Esophagus muscularis mucosa (tissue), 4 donors: ENCODE measurements around the gene IKZF1.

Source experiments
- EP300 ChIP-seq: sonication (generic); formaldehyde crosslinking; IDR thresholded peaks from one replicate; pipeline ENCODE4 v1.6.1; 2017; ENCODE audit warnings: antibody characterized with exemption
- POLR2A ChIP-seq: fragments of 450-650 bp; IDR thresholded peaks from one replicate; pipeline ENCODE4 v1.6.1; 2017; ENCODE audit warnings: antibody characterized with exemption, moderate library complexity, mild to moderate bottlenecking, low read depth
- POLR2AphosphoS5 ChIP-seq, 2 donors: sonication (generic); formaldehyde crosslinking; IDR thresholded peaks; one replicate each; pipeline ENCODE4 v1.6.1; 2017; ENCODE audit warnings: antibody characterized with exemption in 2 of 2
- TF ChIP-seq, protein P1 (sequence below), 3 experiments: fragments of 200-600 bp in 2 of 3; fragments of 450-650 bp in 1 of 3; sonication (generic) in 2 of 3; IDR thresholded peaks; one replicate each; pipeline ENCODE4 v1.5.1; 2017 to 2019; ENCODE audit warnings: antibody characterized with exemption in 3 of 3, mild to moderate bottlenecking in 2 of 3, moderate library complexity in 1 of 3

GRCh38 chr7:50348469-50349162 lies 44.1 kb downstream of the IKZF1 start:
- TF ChIP-seq, protein P1, sequence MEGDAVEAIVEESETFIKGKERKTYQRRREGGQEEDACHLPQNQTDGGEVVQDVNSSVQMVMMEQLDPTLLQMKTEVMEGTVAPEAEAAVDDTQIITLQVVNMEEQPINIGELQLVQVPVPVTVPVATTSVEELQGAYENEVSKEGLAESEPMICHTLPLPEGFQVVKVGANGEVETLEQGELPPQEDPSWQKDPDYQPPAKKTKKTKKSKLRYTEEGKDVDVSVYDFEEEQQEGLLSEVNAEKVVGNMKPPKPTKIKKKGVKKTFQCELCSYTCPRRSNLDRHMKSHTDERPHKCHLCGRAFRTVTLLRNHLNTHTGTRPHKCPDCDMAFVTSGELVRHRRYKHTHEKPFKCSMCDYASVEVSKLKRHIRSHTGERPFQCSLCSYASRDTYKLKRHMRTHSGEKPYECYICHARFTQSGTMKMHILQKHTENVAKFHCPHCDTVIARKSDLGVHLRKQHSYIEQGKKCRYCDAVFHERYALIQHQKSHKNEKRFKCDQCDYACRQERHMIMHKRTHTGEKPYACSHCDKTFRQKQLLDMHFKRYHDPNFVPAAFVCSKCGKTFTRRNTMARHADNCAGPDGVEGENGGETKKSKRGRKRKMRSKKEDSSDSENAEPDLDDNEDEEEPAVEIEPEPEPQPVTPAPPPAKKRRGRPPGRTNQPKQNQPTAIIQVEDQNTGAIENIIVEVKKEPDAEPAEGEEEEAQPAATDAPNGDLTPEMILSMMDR (IDR thresholded peaks at IDR 0.05), result no peak
- TF ChIP-seq POLR2A (no peak), EP300 (no peak), POLR2AphosphoS5 (IDR thresholded peaks at IDR 0.05) (no peak)
